Mononuclear cell (primary cell): ENCODE data around the gene GRM1. TPM values are rescaled to one million over a fixed set of nuclear protein-coding genes. Genes with fewer than 3 reads are reported as not detected.

Experiments
- H3K27me3 ChIP-seq: 2 replicates; pipeline ENCODE4 v1.6.0; 2011; ENCODE audit warnings: low read length, control low read depth; ENCODE audit not compliant: insufficient read depth
- H3K4me1 ChIP-seq: 2 replicates; pipeline ENCODE4 v1.5.1; 2011; ENCODE audit warnings: mild to moderate bottlenecking, low read length, control low read depth; ENCODE audit not compliant: insufficient read depth
- H3K4me3 ChIP-seq: 2 replicates; pipeline ENCODE4 v1.5.1; 2011; ENCODE audit warnings: mild to moderate bottlenecking, low read length, moderate library complexity
- H3K9me3 ChIP-seq: 2 replicates; pipeline ENCODE4 v1.5.1; 2011; ENCODE audit warnings: low read depth, mild to moderate bottlenecking, control low read depth, low read length
- total RNA-seq: library from RNA; depleted of rRNA; stranded (reverse); fragments of >200 nt; gene quantifications from one replicate; pipeline ENCODE4 v1.2.3, GENCODE V29; 2012

Gene GRM1
- total RNA-seq, 1 donor, result not detected

DNA sequence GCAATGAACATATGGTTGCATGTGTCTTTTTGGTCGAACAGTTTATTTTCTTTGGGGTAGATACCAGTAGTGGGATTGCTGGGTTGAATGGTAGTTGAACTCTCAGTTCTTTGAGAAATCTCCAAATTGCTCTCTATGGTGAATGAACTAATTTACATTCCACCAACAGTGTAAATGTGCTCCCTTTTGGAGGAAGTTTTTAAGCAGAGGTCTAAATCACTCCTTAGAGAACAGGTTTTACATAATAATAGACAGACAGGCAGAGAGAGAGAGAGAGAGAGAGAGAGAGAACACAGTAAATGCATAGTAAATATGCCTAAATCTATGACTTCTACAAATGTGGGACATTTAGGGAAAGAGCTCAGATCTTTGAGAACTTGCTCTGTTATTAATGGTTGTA lies 37.6 kb downstream of the GRM1 start:
- H3K4me1 ChIP-seq, result no peaks in the 10 kb centered on the region
- no peaks in the 10 kb centered on the region for H3K9me3 ChIP-seq
- H3K4me3 ChIP-seq, result no peak overlapping the region
- H3K27me3 ChIP-seq, result no peaks in the 10 kb centered on the region

DNA sequence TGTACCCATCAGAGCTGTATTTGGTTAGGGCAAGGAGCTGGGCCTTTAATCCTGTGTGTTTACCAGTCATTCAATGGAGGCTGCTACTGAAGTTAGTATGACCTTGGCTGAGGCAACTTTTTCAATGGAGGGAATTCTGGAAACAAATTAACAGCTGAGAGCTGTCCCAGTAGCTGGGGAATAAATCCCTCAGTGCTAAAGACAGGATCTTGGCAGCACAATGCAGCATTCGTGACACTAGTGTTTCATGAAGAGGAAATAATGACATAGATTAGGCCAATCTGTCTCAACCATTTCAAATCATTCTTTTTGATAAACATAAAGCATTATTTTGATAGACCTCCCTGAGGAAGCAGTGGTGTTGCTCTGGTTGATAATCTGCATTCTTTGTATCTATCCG lies 42.9 kb downstream of the GRM1 start:
- Histone ChIP-seq H3K9me3 (no peaks in the 10 kb centered on the region), H3K4me1 (no peaks in the 10 kb centered on the region), H3K4me3 (no peak overlapping the region), H3K27me3 (no peaks in the 10 kb centered on the region)

DNA sequence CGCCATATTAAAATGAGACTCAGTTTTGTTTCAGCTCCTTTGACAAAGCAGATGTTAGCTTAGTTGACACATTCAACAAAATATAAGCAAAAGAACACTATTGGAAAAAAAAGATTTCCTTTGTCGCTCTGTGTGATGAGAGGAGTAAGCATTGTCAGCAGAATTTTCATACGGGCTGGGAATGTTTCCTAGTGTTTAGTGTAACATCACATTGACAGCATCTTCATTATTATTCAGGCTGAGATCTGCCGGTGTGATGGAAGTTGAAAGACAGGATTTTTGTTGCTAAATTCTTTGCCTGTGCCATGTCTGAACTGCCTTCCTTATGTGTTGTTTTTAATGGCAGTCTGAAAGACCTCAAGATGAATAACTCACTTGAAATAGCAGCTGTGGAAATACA lies 49.1 kb downstream of the GRM1 start:
- no peaks in the 10 kb centered on the region for H3K4me1 ChIP-seq
- H3K9me3 ChIP-seq, result no peaks in the 10 kb centered on the region
- no peaks in the 10 kb centered on the region for H3K27me3 ChIP-seq
- H3K4me3 ChIP-seq, result no peak overlapping the region

- Histone ChIP-seq H3K4me3 (no peak overlapping the region), H3K27me3 (no peaks in the 10 kb centered on the region), H3K9me3 (no peaks in the 10 kb centered on the region), H3K4me1 (no peaks in the 10 kb centered on the region)
These were observed 58.5 kb downstream of the GRM1 start for GRCh38 chr6:146087386-146087785.

GRCh38 chr6:146090474-146090873 lies 61.6 kb downstream of the GRM1 start:
- Histone ChIP-seq H3K4me3 (no peak overlapping the region), H3K9me3 (no peaks in the 10 kb centered on the region), H3K27me3 (no peaks in the 10 kb centered on the region), H3K4me1 (no peaks in the 10 kb centered on the region)

DNA sequence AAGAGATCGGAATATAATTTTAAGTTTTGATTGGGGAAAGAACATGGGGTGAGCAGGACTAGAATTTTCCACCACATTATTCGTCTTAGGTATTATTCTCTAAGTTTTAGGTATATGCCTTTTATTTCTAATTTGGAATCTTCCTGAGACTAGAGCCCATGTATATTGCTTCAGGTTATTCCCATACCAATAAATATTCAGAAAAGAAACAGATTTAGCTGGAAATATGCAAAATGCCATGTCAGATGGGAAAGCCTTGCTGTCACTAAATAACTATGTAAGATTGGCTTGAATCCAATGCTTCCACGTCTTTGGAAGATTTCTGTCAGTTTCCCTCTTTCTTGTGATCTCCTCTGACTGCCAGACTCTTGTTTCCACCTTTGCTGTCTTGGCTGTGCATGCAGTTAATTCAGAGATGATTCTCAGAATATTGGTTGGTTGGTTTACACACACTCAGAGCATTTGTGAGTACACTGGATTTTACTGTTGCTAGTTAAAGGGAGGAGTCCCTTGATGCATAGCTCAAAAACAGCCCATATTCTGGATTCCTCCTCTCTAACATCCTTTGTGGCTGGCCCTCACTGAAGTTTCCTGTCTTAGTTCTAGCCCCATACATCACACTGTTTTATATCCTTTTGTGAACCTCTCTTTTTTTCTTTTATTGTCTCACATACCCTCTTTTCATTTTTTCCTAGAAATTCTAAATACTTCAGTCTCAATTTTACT lies 64.3 kb downstream of the GRM1 start:
- Histone ChIP-seq H3K9me3 (no peaks in the 10 kb centered on the region), H3K4me3 (no peak overlapping the region), H3K4me1 (no peaks in the 10 kb centered on the region), H3K27me3 (no peaks in the 10 kb centered on the region)

DNA sequence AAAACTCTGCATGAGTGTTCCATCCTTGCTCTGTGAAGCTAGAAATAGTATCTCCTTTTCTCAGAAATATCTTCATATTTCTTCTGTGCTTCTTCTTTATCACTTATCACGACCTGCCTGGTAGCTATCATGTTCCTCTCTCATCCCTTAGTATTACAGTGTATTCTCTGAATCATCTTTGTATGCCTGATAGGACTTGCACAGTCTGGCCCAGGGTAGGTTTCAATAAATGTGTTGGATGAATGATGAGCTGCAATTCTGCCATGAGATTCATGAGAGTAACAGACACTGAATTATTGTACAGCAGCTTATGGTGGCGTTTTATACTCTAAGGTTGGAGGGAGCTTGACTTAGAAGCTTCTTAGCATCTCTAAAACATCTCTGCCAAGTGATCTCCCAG lies 66.6 kb downstream of the GRM1 start:
- H3K4me3 ChIP-seq, result no peak overlapping the region
- H3K27me3 ChIP-seq, result no peaks in the 10 kb centered on the region
- H3K9me3 ChIP-seq, result no peaks in the 10 kb centered on the region
- H3K4me1 ChIP-seq, result no peaks in the 10 kb centered on the region

GRCh38 chr6:146097586-146097985 lies 68.7 kb downstream of the GRM1 start:
- Histone ChIP-seq H3K27me3 (no peaks in the 10 kb centered on the region), H3K4me1 (no peaks in the 10 kb centered on the region), H3K9me3 (no peaks in the 10 kb centered on the region), H3K4me3 (no peak overlapping the region)

- Histone ChIP-seq H3K4me1 (no peaks in the 10 kb centered on the region), H3K9me3 (no peaks in the 10 kb centered on the region), H3K27me3 (no peaks in the 10 kb centered on the region), H3K4me3 (no peak overlapping the region)
These were observed 71.9 kb downstream of the GRM1 start for GRCh38 chr6:146100776-146101175.

DNA sequence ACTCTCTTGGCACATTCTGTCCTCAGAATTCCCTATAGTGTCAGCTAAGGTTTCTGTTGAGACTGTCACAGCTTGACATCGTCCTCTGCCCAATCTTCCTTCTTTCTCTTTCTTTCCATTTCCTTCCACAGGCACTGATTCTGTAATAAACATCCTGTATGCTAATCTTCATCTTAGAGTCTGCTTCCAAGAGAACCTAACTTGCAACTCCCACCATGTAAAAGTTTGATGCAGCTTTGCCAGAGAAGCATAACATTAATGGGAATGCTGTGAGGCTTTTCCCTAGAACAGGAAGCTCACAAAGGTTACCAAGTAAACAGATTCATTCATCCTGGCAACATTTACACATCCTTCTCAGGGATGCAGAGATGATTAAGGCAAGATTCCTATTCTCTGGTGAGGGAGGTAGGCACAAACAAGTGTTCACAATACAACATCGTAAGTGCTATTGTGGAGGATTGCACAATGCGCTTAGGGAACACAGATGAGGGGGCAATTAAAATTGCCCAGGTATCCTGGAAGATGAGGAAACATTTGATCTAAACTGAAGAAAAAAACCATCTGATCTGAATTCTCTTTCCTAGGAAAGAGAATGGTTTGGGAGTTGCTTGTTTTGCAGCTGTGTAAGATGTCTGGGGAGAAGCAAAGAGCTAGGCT lies 74.7 kb downstream of the GRM1 start:
- Histone ChIP-seq H3K4me3 (no peak overlapping the region), H3K9me3 (no peaks in the 10 kb centered on the region), H3K27me3 (no peaks in the 10 kb centered on the region), H3K4me1 (no peaks in the 10 kb centered on the region)

- Histone ChIP-seq H3K4me3 (no peak overlapping the region), H3K27me3 (no peaks in the 10 kb centered on the region), H3K9me3 (no peaks in the 10 kb centered on the region), H3K4me1 (no peaks in the 10 kb centered on the region)
These were observed 77.7 kb downstream of the GRM1 start for GRCh38 chr6:146106532-146106931.

DNA sequence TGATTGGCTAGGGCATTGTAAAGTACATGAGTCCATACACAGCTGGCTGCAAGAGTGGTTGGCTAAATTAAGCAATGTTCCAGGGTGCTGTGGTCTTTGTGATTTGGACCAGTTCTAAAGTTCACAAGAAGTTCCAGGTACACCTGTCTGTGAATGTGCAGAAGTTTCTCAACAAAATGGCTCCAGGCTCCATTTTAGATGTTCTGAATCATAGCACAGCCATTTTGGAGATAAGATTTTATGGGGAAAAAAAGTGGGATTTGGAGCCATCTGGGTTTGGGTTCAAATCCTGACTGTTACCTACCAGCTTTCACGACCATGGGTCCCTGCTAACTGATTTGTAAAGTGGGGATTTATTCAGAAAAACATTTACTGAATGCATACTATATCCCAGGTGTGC lies 82.1 kb downstream of the GRM1 start:
- H3K9me3 ChIP-seq, result no peaks in the 10 kb centered on the region
- H3K4me3 ChIP-seq, result no peak overlapping the region
- no peaks in the 10 kb centered on the region for H3K4me1 ChIP-seq
- no peaks in the 10 kb centered on the region for H3K27me3 ChIP-seq

DNA sequence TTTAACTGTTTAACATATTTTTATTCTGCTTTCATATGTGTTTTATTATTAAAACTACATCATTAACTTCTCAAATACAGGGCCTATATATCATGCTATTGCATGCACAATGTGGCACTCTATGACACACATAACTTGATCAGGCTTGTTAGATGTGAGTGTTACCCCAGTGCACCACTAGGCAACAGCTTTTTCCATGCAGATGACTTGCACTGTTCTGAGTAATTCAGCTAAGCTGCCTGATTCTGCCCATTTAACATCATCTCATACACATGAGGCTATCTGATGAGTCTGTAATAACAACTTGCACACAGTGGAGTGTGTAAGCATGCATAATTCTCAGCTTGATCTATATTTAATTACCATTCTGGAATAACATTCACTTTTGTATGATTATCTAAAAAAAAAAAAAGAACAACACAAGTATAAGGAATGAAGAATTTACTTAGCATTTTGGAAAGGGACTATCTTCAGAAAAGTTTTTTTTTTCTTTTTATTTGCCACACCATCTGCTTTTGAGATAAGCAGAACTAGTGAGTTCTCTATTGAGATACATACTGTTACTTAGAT lies 83.1 kb downstream of the GRM1 start:
- no peaks in the 10 kb centered on the region for H3K9me3 ChIP-seq
- H3K4me3 ChIP-seq, result no peak overlapping the region
- no peaks in the 10 kb centered on the region for H3K4me1 ChIP-seq
- H3K27me3 ChIP-seq, result no peaks in the 10 kb centered on the region

GRCh38 chr6:146113084-146113623 lies 84.3 kb downstream of the GRM1 start:
- no peaks in the 10 kb centered on the region for H3K27me3 ChIP-seq
- H3K4me1 ChIP-seq, result no peaks in the 10 kb centered on the region
- no peak overlapping the region for H3K4me3 ChIP-seq
- no peaks in the 10 kb centered on the region for H3K9me3 ChIP-seq

- Histone ChIP-seq H3K9me3 (no peaks in the 10 kb centered on the region), H3K4me3 (no peak overlapping the region), H3K4me1 (no peaks in the 10 kb centered on the region), H3K27me3 (no peaks in the 10 kb centered on the region)
These were observed 94.8 kb downstream of the GRM1 start for GRCh38 chr6:146123616-146124015.
